H1 (cell line): ENCODE results near the gene CCIN. TPM values are rescaled to one million over a fixed set of nuclear protein-coding genes. Genes with fewer than 3 reads are reported as not detected.
A peak's percentile ranks its signal among the peaks of the same experiment; 100 is the strongest.

Experiments used
- CTCF ChIA-PET: fragments of 300-600 bp; sonication (Branson Sonifier 250); formaldehyde crosslinking; loops from one replicate; lab custom pipeline; 2021; ENCODE audit not compliant: partially characterized antibody; lab: Charles Lee
- POLR2A ChIA-PET: fragments of 300-600 bp; sonication (Branson Sonifier 250); formaldehyde crosslinking; loops from one replicate; lab custom pipeline; 2021; ENCODE audit warnings: inconsistent platforms; ENCODE audit not compliant: partially characterized antibody; lab: Charles Lee
- DNase-seq, 2 experiments: peaks; one replicate each; pipeline versions ENCODE4 v3.0.0 to v3.0.0-alpha.2; 2010 to 2022; ENCODE audit warnings: low spot score in 2 of 2, low read depth in 1 of 2, mixed read lengths in 1 of 2
- FAIRE-seq: peaks from 2 replicates; lab custom pipeline; 2011; peaks lifted over from hg19 to GRCh38; lab: Jason Lieb, UNC
- H2AFZ ChIP-seq: 2 replicates; pipeline ENCODE4 v1.8.1; 2012; ENCODE audit warnings: low read length, inconsistent platforms
- H2AK5ac ChIP-seq: 2 replicates; pipeline ENCODE4 v1.6.1; 2013; ENCODE audit warnings: low read depth, low read length
- H2BK120ac ChIP-seq: replicated peaks from 2 replicates; pipeline ENCODE3; 2013; ENCODE audit warnings: low read depth, low read length, inconsistent platforms
- H2BK12ac ChIP-seq: 2 replicates; pipeline ENCODE4 v1.6.1; 2013; ENCODE audit warnings: low read depth, low read length
- H2BK15ac ChIP-seq: 2 replicates; pipeline ENCODE4 v1.6.1; 2013; ENCODE audit warnings: low read length
- H2BK20ac ChIP-seq: 2 replicates; pipeline ENCODE4 v1.6.1; 2013; ENCODE audit warnings: low read length
- H2BK5ac ChIP-seq: 2 replicates; pipeline ENCODE4 v1.6.1; 2013; ENCODE audit warnings: low read depth, low read length
- H3K14ac ChIP-seq: 2 replicates; pipeline ENCODE4 v1.6.1; 2013; ENCODE audit warnings: inconsistent platforms; ENCODE audit not compliant: insufficient read length
- H3K18ac ChIP-seq: 2 replicates; pipeline ENCODE4 v1.6.1; 2013; ENCODE audit warnings: low read length; ENCODE audit errors: extremely low read depth
- H3K23ac ChIP-seq: 2 replicates; pipeline ENCODE4 v1.6.1; 2013; ENCODE audit warnings: inconsistent platforms; ENCODE audit not compliant: insufficient read length
- H3K23me2 ChIP-seq: 2 replicates; pipeline ENCODE4 v1.6.1; 2013; ENCODE audit warnings: low read depth, low read length
- H3K27ac ChIP-seq: 2 replicates; pipeline ENCODE4 v1.6.1; 2011; ENCODE audit warnings: low read depth, low read length, inconsistent platforms
- H3K27me3 ChIP-seq, 4 experiments: replicated peaks in 1 of 4; 1 replicate in 1 of 4; 2 replicates in 3 of 4; pipeline versions ENCODE4 v1.6.1 to v1.8.1; 2011 to 2013; ENCODE audit warnings: low read length in 3 of 4, mild to moderate bottlenecking in 3 of 4, inconsistent platforms in 2 of 4, mixed read lengths in 2 of 4, moderate library complexity in 1 of 4; ENCODE audit not compliant: control insufficient read depth in 3 of 4, insufficient read depth in 3 of 4; ENCODE audit errors: extremely low read depth in 1 of 4
- H3K36me3 ChIP-seq, 4 experiments: 2 replicates each; pipeline versions ENCODE4 v1.6.1 to v1.8.1; 2011 to 2013; ENCODE audit warnings: mild to moderate bottlenecking in 4 of 4, low read length in 3 of 4, moderate library complexity in 2 of 4, control low read depth in 1 of 4, inconsistent platforms in 1 of 4; ENCODE audit not compliant: insufficient read depth in 4 of 4, control insufficient read depth in 2 of 4
- H3K4ac ChIP-seq: replicated peaks from 2 replicates; pipeline ENCODE3; 2013; ENCODE audit warnings: low read length, low read depth, mixed read lengths, inconsistent platforms; ENCODE audit not compliant: insufficient read length
- H3K4me1 ChIP-seq, 4 experiments: replicated peaks in 1 of 4; 1 replicate in 1 of 4; 2 replicates in 3 of 4; pipeline versions ENCODE4 v1.6.1 to v1.8.1; 2011 to 2013; ENCODE audit warnings: low read length in 3 of 4, inconsistent platforms in 2 of 4, mixed read lengths in 1 of 4; ENCODE audit not compliant: insufficient read depth in 4 of 4, control insufficient read depth in 3 of 4
- H3K4me2 ChIP-seq, 2 experiments: 2 replicates each; pipeline versions ENCODE4 v1.6.1 to v1.8.1; 2011 to 2013; ENCODE audit warnings: low read depth in 2 of 2, low read length in 2 of 2, control low read depth in 1 of 2, inconsistent platforms in 1 of 2, mild to moderate bottlenecking in 1 of 2; ENCODE audit not compliant: insufficient read depth in 1 of 2
- H3K4me3 ChIP-seq, 4 experiments: fragments of 200-600, 300-600 bp in 1 of 4; sonication (generic), shearing (Covaris generic), sonication (Bioruptor Twin) in 1 of 4; 2 replicates each; pipeline versions ENCODE4 v1.5.1 to v1.8.1; 2011 to 2016; ENCODE audit warnings: low read length in 4 of 4, low read depth in 3 of 4, control low read depth in 2 of 4, inconsistent platforms in 2 of 4, mild to moderate bottlenecking in 2 of 4, mixed read lengths in 1 of 4, moderate library complexity in 1 of 4; ENCODE audit not compliant: insufficient read depth in 2 of 4; ENCODE audit errors: extremely low read depth in 1 of 4
- H3K56ac ChIP-seq: replicated peaks from 2 replicates; pipeline ENCODE3; 2013; ENCODE audit warnings: low read depth, mild to moderate bottlenecking, mixed read lengths, low read length, inconsistent platforms; ENCODE audit not compliant: insufficient read length
- H3K79me1 ChIP-seq: 2 replicates; pipeline ENCODE4 v1.6.1; 2013; ENCODE audit warnings: low read depth, low read length, control low read depth
- H3K79me2 ChIP-seq, 2 experiments: 2 replicates each; pipeline versions ENCODE4 v1.6.1 to v1.8.1; 2012 to 2013; ENCODE audit warnings: low read length in 2 of 2, mild to moderate bottlenecking in 2 of 2, inconsistent platforms in 1 of 2; ENCODE audit not compliant: insufficient read depth in 2 of 2, control insufficient read depth in 1 of 2
- H3K9ac ChIP-seq, 4 experiments: replicated peaks in 1 of 4; 1 replicate in 1 of 4; 2 replicates in 3 of 4; pipeline versions ENCODE4 v1.6.1 to v1.8.1; 2011 to 2013; ENCODE audit warnings: low read depth in 3 of 4, low read length in 3 of 4, control low read depth in 2 of 4, mild to moderate bottlenecking in 2 of 4, moderate library complexity in 2 of 4, inconsistent platforms in 1 of 4; ENCODE audit errors: extremely low read depth in 1 of 4
- H3K9me3 ChIP-seq, 2 experiments: 2 replicates each; pipeline versions ENCODE4 v1.6.1 to v1.8.1; 2012 to 2013; ENCODE audit warnings: mild to moderate bottlenecking in 2 of 2, moderate library complexity in 2 of 2, control low read depth in 1 of 2, inconsistent platforms in 1 of 2, low read depth in 1 of 2, low read length in 1 of 2, mixed read lengths in 1 of 2; ENCODE audit not compliant: insufficient read depth in 2 of 2
- H4K20me1 ChIP-seq, 2 experiments: replicated peaks in 1 of 2; 2 replicates each; pipeline versions ENCODE3 to v1.8.1; 2011 to 2013; ENCODE audit warnings: inconsistent platforms in 2 of 2, low read length in 2 of 2, mild to moderate bottlenecking in 1 of 2; ENCODE audit not compliant: insufficient read depth in 2 of 2, control insufficient read depth in 1 of 2
- H4K5ac ChIP-seq: 2 replicates; pipeline ENCODE4 v1.6.1; 2013; ENCODE audit warnings: low read length, low read depth, mixed read lengths, inconsistent platforms; ENCODE audit not compliant: insufficient read length
- H4K8ac ChIP-seq: 2 replicates; pipeline ENCODE4 v1.8.0; 2013; ENCODE audit warnings: mild to moderate bottlenecking, moderate library complexity, low read length, inconsistent platforms; ENCODE audit not compliant: insufficient read depth; ENCODE audit errors: extremely low read depth
- H4K91ac ChIP-seq: replicated peaks from 2 replicates; pipeline ENCODE3; 2013; ENCODE audit warnings: low read length, mixed read lengths, inconsistent platforms; ENCODE audit not compliant: insufficient read length
- BACH1 ChIP-seq: IDR thresholded peaks from 2 replicates; pipeline ENCODE4 v1.6.1; 2012; ENCODE audit warnings: low read length, improper control_type of control experiment
- CBX8 ChIP-seq: fragments of 300-800, 300-1000 bp; sonication (generic); IDR thresholded peaks from 2 replicates; pipeline ENCODE4 v1.7.1; 2016; ENCODE audit warnings: low read depth, low read length, borderline replicate concordance
- EZH2 ChIP-seq: fragments of 200-600 bp; sonication (generic); IDR thresholded peaks from 2 replicates; pipeline ENCODE4 v1.7.1; 2012; ENCODE audit warnings: low read depth, mild to moderate bottlenecking, moderate library complexity, low read length, inconsistent platforms; ENCODE audit not compliant: severe bottlenecking
- FOSL1 ChIP-seq: IDR thresholded peaks from 2 replicates; pipeline ENCODE4 v1.6.1; 2011; ENCODE audit warnings: mild to moderate bottlenecking, low read depth, low read length, moderate library complexity; ENCODE audit not compliant: insufficient read depth
- KDM1A ChIP-seq: fragments of 200-600, 300-600 bp; sonication (generic); IDR thresholded peaks from 2 replicates; pipeline ENCODE4 v1.7.1; 2016; ENCODE audit warnings: mild to moderate bottlenecking, low read length, borderline replicate concordance
- SP4 ChIP-seq: IDR thresholded peaks from 2 replicates; pipeline ENCODE4 v1.6.1; 2012; ENCODE audit warnings: low read length, inconsistent platforms
- WGBS, 2 experiments: shearing (Covaris generic) in 1 of 2; methylation state at CpG; one replicate each; pipeline versions ENCODE4 v1.1.6 to v1.1.7; 2013 to 2015; ENCODE audit warnings: low lambda C conversion rate in 2 of 2, mixed read lengths in 2 of 2, inconsistent platforms in 1 of 2, low coverage in 1 of 2, missing lambda C conversion rate in 1 of 2; ENCODE audit not compliant: insufficient replicate concordance in 2 of 2, insufficient coverage in 1 of 2, insufficient read length in 1 of 2; ENCODE audit errors: extremely low coverage in 1 of 2, missing lambda C conversion rate in 1 of 2; 5-methylcytosine and 5-hydroxymethylcytosine counted together
- polyA plus RNA-seq, 7 experiments: library from polyadenylated mRNA; depleted of rRNA in 3 of 7; stranded (reverse) in 5 of 7; unstranded in 2 of 7; fragments of >200 nt in 5 of 7; fragments of 200-250 nt in 2 of 7; gene quantifications; 1 replicate in 5 of 7; 2 replicates in 1 of 7; 4 replicates in 1 of 7; pipeline versions ENCODE4 v1.2.1 to v1.2.3, GENCODE V29; 2011 to 2013; ENCODE audit warnings: missing spikeins in 2 of 7, mixed read lengths in 2 of 7
- total RNA-seq: library from RNA; stranded (reverse); fragmentation: NEBNext Ultra II Directional; extraction: Animal tissue kit (Norgen Biotek cat#: 25700); gene quantifications from 2 replicates; pipeline ENCODE4 v1.2.1, GENCODE V29; 2021

The CCIN gene
- total and polyA plus RNA-seq, 2 of the 8 experiments (the other 6 are each of a cell fraction or from before 2014, with no cell fraction given): 0.19 to 0.21 TPM

- ChIA-PET CTCF (interaction anchor here (1.0 to 1.4 kb wide), 3 partner anchors 12 to 153 kb away, joined by 3 to 4 read pairs (median 3); no protein-coding TSS in a partner anchor), POLR2A (no interaction called here)
- WGBS, 2 experiments: 83% methylated on average over 2 of the region's 2 CpGs; no CpG with 5 or more reads in 1 of the 2 experiments
These were observed 8.0 kb upstream of the CCIN start for GRCh38 chr9:36161187-36161586.

More at GRCh38 chr9:36161187-36161586, 8.0 kb upstream of the CCIN start:
- peaks cover 5 to 6% of the 10 kb centered on the region in 2 experiments for H3K9me3 ChIP-seq
- no peak overlapping the region for H3K23ac ChIP-seq
- H3K79me2 ChIP-seq: no peaks in the 10 kb centered on the region
- no peak overlapping the region for H2BK15ac ChIP-seq
- no peak overlapping the region for H4K8ac ChIP-seq
- H4K91ac ChIP-seq: no peak overlapping the region
- H2BK5ac ChIP-seq: 0 out of 2 replicates have a peak overlapping the region, but pooled peaks have one; percentile 26
- DNase-seq (no peak), FAIRE-seq (no peak)
- no peaks in the 10 kb centered on the region for H3K23me2 ChIP-seq
- no peak overlapping the region for H3K9ac ChIP-seq
- H3K56ac ChIP-seq: no peak overlapping the region
- no peaks in the 10 kb centered on the region for H4K20me1 ChIP-seq
- no peak overlapping the region for H2AK5ac ChIP-seq
- no peak overlapping the region for H4K5ac ChIP-seq
- no peaks in the 10 kb centered on the region for H3K79me1 ChIP-seq
- no peak overlapping the region for H3K4me2 ChIP-seq
- no peaks in the 10 kb centered on the region for H3K27me3 ChIP-seq
- H3K4me3 ChIP-seq: no peak overlapping the region
- H2BK20ac ChIP-seq: no peak overlapping the region
- H3K27ac ChIP-seq: no peak overlapping the region
- peaks cover 11 to 25% (median 17%) of the 10 kb centered on the region in 4 experiments for H3K4me1 ChIP-seq
- H2BK12ac ChIP-seq: no peak overlapping the region
- H2AFZ ChIP-seq: no peak overlapping the region
- H3K36me3 ChIP-seq: peaks cover 0 to 4% (median 0%) of the 10 kb centered on the region in 4 experiments; a peak in 1 of 8 replicates
- H3K14ac ChIP-seq: no peak overlapping the region
- H2BK120ac ChIP-seq: no peak overlapping the region
- TF ChIP-seq FOSL1 (no peak), CBX8 (no peak), BACH1 (no peak), SP4 (no peak), KDM1A (no peak), EZH2 (no peak)
- H3K18ac ChIP-seq: no peak overlapping the region
- no peak overlapping the region for H3K4ac ChIP-seq
